Measurements from ENCODE around the gene SLC2A9. TPM values are rescaled to one million over a fixed set of nuclear protein-coding genes. Genes with fewer than 3 reads are reported as not detected.

SLC2A9 gene
- not detected in 2 replicates for polyA plus RNA-seq (2014; cell fraction: cytosol; rRNA removed)
- polyA plus RNA-seq (2014; cell fraction: nucleus; rRNA removed) = not detected in 2 replicates

GRCh38 chr4:10020871-10021652 lies at the start of gene SLC2A9:
Gene SLC2A9 (minus strand): TSS chr4:10021497. CDS start chr4:10021429, 68 bp downstream.
- DNase-seq (ENCODE audit: low spot score) = no peak

DNA sequence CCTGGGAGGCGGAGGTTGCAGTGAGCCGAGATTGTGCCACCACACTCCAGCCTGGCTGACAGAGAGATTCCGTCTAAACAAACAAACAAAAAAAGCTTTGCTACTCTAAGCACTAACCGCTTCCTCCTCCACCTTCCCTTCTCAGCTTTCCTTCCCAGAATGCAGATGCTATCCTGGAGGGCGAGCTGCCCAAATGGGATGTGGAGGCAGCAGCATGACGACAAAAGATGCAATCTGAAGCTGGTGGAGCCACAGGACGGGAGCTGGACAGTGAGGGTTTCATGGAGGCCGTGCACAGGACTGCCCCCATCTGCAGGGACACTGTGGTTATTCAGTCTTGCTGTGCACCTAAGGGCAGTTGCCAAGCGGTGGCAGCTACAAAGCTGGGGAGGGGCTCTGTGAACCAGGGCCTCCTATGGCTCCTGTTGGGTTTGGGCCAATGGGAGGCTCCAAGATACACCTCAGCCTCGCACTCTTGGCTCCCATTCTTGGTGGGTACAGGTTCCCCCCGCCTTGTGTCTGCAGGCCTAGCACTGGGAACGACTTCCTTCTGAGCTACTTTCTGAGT lies 47.9 kb upstream of the SLC2A9 start:
- no peak for DNase-seq (ENCODE audit: low spot score)

DNA sequence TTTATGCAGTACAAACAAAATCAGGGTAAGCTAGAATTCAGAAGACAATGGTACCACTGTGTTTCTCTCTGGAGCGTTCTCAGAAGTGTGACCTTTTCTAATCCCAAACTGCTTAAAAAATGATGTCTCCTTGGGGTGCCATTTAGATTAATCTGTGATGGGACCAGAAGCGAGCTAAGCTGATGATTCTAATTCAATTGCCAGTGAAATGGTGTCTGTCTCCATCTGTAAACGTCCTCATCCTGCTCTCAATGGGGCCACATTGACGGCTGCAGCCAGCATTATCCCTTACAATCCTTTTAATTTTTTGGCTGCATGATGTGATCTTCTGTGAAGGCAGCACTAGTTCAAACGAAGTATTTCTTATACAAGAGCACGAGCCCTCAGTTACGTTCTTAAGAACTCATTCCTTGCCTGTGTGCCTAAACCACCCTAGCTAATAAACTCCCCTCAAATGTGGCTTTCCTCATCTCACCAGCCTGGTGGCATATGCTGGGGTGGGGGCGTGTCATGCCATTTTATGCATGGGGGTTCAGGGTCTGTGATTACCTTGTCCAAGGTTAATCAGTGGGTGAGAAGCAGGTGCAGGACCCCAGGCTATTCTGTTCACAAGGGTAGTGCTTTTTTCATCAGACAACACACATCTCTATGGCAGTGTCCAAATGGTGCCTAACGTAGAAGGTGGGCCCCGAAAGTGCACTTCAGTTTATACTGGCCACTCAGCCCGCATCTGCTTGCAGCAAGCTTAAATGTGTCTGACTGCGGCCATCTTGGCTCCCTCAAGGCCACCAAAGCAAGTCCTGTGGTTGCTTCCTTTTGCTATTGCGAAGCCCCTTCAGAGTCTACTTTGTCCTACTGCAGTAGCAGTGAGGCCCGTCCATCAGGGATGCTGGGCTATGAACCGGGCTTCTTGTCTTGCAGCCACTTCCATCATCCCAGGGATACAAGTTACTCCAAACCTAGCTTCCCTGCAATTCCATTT lies 45.7 kb upstream of the SLC2A9 start:
- DNase-seq (ENCODE audit: low spot score) = no peak

- DNase-seq (ENCODE audit: low spot score) = no peak
Measured at GRCh38 chr4:10066206-10066605, 44.9 kb upstream of the SLC2A9 start.

DNA sequence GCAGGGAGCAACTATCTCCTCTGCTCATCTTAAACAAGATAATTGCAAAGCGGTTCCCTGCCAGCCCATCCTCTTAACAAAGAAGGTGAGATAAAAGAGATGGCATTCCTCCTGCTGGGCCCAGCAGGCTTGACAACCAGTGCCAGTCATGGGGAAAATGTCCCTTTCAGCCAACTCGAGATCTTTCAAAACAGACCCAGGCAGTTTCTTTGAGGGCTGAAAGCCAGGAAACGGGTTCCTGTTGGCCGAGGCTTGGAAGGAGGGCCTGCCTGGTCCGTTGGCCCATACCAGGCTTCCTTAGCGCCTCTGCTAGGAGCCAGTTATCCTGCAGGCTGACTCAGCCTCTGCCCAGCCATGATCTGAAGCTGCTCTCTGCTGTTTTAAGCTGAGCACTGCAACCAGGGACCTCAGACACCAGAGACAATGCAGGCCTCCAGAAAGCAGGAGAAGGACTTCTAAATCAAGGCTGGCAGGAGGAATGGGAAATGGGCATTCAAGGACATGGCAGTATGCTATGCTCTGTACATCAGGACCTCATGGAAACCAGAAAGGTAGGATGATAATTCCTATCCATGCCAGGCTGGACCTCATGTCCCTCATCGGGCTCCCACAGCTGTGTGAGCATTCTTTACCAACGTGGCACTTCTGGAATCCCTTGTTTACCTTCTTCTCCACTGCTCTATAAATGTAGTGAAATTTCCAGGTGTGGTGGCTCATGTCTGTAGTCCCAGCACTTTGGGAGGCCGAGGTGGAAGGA lies 42.4 kb upstream of the SLC2A9 start:
- peak; percentile 71 for DNase-seq (ENCODE audit: low spot score)

GRCh38 chr4:10061650-10062415 lies 40.5 kb upstream of the SLC2A9 start:
- DNase-seq (ENCODE audit: low spot score) = no peak

- DNase-seq (ENCODE audit: low spot score) = no peak
Measured at GRCh38 chr4:10058371-10058770, 37.1 kb upstream of the SLC2A9 start.

- no peak for DNase-seq (ENCODE audit: low spot score)
Measured at GRCh38 chr4:10057023-10057395, 35.7 kb upstream of the SLC2A9 start.

GRCh38 chr4:10056334-10057022 lies 35.2 kb upstream of the SLC2A9 start:
- no peak for DNase-seq (ENCODE audit: low spot score)

DNA sequence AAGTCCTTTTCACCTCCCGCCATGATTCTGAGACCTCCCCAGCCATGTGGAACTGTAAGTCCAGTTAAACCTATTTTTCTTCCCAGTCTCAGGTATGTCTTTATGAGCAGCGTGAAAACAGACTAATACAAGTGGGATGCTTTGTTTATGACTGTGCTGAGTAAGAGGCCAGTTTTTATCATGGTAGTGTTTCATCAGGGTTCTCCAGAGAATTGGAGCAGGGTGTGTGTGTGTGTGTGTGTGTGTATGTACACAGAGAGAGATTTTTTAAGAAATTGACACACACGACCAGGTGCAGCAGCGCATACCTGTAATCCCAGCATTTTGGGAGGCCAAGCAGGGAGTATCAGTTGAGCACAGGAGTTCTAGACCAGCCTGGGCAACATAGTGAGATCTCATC lies 34.6 kb upstream of the SLC2A9 start:
- DNase-seq (ENCODE audit: low spot score) = no peak

- no peak for DNase-seq (ENCODE audit: low spot score)
Measured at GRCh38 chr4:10054571-10055041, 33.3 kb upstream of the SLC2A9 start.

GRCh38 chr4:10053635-10054453 lies 32.5 kb upstream of the SLC2A9 start:
- no peak for DNase-seq (ENCODE audit: low spot score)

DNA sequence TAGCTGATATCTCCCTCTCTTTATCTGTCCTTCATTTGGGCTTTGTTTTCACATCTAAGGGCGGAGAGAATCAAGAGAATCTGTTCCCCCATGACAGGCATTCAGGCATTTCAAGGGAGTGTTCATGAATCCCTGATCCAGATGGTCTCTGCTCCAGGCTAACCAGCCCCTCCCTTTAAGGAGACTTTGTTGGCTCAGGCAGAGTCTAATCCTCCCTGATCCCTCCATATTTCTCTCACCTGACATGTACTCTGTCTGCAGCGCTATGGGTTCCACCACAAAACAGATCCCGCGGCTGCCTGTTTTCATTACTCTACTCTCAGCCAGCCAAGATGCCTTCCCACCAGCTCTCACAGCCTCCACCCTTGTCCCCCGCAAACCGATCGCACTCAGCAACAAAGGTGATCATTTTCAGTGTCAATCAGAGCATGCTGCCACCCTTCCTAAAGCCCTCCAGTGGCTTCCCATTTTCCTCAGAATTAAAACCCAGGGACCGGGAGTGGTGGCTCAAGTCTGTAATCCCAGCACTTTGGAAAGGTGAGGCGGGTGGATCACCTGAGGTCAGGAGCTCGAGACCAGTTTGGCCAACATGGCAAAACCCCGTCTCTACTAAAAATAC lies 30.3 kb upstream of the SLC2A9 start:
- no peak for DNase-seq (ENCODE audit: low spot score)

DNA sequence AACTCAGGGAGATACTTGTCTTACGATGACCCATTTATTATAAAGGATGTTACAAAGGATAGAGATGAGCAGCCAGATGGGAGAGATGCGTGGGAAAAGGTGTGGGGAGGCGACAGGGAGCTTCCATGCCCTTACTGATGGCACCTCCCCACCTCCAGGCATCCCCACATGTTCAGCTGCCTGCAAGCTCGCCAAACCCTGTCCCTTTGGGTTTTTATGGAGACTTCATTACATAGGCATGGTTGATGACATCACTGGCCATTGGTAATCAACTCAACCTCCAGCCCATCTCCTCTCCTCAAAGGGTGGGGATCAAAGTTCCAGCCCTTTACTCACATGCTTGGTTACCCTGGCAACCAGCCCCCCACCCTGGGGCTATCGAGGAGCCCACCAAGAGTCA lies 29.4 kb upstream of the SLC2A9 start:
- no peak for DNase-seq (ENCODE audit: low spot score)

DNA sequence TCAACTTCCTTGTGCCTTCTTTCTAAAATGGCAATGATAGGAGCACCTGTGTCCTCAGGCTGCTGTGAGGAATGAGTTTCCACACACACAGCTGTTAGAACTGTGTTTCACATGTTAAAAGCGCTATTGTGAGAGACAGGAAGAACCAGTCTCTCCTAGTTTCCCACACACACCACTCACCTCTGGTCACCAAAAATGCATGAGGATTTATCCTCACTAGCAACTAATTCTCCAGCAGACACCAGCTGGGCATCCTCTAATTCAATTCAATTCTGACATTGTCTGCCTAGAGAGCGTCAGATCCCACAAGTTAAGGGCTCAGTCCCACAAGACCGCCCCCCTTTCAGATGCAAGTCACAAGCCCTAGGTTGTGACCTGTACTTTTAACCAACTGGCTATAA lies 29.0 kb upstream of the SLC2A9 start:
- peak; percentile 38 for DNase-seq (ENCODE audit: low spot score)

DNA sequence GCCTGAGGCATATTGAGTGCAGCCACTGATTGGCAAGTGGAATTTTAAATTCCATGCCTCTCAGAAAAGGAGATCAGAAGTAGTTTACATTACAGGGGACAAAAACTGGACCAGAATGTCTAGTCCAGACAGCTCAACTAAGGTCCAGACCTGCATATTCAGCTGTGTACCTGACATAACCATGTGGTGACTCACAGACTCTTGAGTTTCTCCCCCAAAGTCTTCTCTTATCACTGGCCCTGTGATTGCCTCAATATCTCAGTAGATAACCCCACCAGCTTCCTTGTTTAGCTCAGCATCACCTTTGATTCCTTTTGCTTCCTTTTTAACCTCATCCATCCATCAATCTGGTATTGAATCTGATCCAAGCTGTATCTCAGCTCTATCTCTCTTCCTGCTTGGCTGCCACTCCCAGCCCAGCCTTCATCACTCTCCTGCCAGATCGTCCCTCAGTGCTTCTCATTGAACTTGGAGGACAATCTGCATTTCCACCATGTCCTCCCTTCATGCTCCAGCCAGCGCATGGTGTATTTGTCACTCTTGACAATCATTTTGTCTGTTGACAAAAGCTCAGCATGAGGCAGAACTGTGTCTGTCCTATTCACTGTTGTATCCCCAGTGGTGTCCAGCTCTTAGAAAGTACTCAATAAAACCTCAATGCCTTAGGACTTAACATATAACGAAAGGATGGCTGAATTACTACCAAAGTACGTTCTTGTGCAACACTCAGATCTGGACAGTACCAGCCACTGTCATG lies 27.8 kb upstream of the SLC2A9 start:
- no peak for DNase-seq (ENCODE audit: low spot score)

- DNase-seq (ENCODE audit: low spot score) = no peak
Measured at GRCh38 chr4:10047967-10048366, 26.7 kb upstream of the SLC2A9 start.

DNA sequence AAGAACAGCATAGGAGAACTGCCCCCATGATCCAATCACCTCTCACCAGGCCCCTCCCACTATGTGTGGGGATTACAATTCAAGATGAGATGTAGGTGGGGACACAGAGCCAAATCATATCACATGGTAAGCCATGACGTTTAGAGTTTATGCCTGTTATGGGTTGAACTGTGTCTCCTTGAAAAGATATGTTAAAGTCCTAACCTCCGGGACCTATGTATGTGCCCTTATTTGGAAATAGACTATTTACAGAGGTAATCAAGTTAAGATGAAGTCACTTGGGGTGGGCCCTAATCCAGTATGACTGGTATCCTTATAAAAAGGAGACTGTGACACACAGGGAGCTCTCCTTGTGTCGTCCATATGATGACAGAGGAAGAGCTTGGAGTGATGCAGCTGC lies 25.2 kb upstream of the SLC2A9 start:
- DNase-seq (ENCODE audit: low spot score) = no peak

Measured in SK-N-DZ (cell line).